ENCODE measurements around the gene MORC4. TPM values are rescaled to one million over a fixed set of nuclear protein-coding genes. Genes with fewer than 3 reads are reported as not detected.

MORC4 gene
- total and polyA plus RNA-seq, 2 donors from 2014 or later = 8.2 to 12.6 TPM

DNA sequence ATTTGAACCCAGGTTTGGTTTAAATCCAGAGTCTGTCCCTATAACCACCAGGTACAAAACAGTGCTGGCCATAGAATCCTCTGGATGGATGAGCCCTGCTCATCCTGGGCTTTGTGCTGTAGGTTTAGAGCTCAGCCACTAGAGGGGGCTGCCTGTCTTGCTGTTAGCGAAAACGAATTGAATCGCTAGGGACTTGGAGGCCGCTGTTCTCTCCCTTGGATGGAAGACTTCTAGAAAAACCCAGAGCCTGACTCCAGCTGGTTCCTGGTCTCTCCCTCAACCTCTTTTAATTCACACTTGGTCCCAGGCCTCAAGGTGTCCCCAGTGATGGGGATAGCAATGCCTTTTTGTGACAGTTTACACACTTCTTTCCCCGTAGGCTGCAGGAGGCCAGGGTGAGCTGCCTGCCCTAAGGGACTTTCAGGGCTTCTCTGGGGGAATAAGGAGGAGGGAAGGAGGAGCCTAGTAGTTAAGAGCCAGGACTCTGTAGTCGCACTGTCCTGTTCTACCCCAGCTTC, 105.6 kb downstream of the MORC4 start:
- intact Hi-C loops (cut with DNase I) = no loop called here
- Histone ChIP-seq H3K4me3 (ENCODE audit: low read length in 3 of 3) (no peak overlapping the region), H3K4me1 (ENCODE audit: control insufficient read depth in 2 of 3, insufficient read depth in 2 of 3, low read depth in 1 of 3, low read length in 3 of 3) (no peaks in the 10 kb centered on the region), H3K9me3 (ENCODE audit: control insufficient read depth in 2 of 3, insufficient read depth in 1 of 3, low read length in 3 of 3) (no peaks in the 10 kb centered on the region), H3K27me3 (ENCODE audit: control insufficient read depth, insufficient read depth, low read length) (peaks cover 4% of the 10 kb centered on the region), H3K27ac (ENCODE audit: low read depth in 2 of 2, low read length in 2 of 2) (no peak overlapping the region), H3K9ac (ENCODE audit: low read length in 3 of 3) (no peak overlapping the region), H3K36me3 (ENCODE audit: control insufficient read depth in 2 of 3, insufficient read depth in 3 of 3, low read length in 3 of 3) (no peaks in the 10 kb centered on the region)
- DNase-seq (peak in 4 of 5 donors; percentile 56 to 74 (median 68)), FAIRE-seq (peak; percentile 83)
- TF ChIP-seq, protein P1, sequence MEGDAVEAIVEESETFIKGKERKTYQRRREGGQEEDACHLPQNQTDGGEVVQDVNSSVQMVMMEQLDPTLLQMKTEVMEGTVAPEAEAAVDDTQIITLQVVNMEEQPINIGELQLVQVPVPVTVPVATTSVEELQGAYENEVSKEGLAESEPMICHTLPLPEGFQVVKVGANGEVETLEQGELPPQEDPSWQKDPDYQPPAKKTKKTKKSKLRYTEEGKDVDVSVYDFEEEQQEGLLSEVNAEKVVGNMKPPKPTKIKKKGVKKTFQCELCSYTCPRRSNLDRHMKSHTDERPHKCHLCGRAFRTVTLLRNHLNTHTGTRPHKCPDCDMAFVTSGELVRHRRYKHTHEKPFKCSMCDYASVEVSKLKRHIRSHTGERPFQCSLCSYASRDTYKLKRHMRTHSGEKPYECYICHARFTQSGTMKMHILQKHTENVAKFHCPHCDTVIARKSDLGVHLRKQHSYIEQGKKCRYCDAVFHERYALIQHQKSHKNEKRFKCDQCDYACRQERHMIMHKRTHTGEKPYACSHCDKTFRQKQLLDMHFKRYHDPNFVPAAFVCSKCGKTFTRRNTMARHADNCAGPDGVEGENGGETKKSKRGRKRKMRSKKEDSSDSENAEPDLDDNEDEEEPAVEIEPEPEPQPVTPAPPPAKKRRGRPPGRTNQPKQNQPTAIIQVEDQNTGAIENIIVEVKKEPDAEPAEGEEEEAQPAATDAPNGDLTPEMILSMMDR (IDR thresholded peaks at IDR 0.05; ENCODE audit: borderline replicate concordance, extremely low read depth, insufficient read depth) = peak; percentile 65

DNA sequence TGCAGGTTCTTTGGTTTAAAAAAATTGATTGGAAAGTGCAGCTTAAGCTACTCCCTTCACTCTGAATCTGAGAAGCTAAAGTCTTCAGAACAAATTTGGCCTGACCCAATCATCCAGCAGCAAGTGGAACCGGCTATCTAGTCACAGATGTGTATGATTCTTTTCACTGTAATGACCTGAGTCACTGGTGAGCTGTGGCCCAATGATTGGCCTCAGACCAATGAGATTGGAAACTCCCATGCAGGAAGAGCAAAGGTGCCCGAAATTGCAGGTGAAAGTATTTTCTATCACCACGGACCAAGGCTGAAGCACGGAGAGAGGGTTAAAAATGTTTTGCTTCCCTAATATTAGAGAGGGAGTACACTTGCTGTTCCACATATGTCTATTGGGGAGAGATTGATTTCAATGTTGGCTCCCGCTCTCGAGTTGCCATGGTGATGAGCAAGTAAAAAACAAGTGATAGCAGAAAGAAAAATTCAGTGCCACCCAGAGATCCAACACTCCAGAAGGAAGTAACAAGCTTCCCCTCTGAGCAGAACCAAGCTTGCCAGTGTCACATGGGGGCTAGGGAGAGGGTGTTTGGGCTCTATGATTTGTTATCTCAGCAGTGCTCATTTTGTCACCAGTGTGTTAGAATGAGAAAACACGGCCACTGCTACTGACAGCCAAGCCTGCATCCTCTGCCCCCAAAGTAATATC, 108.1 kb downstream of the MORC4 start:
- Histone ChIP-seq H3K9me3 (ENCODE audit: control insufficient read depth in 2 of 3, insufficient read depth in 1 of 3, low read length in 3 of 3) (no peaks in the 10 kb centered on the region), H3K27ac (ENCODE audit: low read depth in 2 of 2, low read length in 2 of 2) (no peak overlapping the region), H3K4me1 (ENCODE audit: control insufficient read depth in 2 of 3, insufficient read depth in 2 of 3, low read depth in 1 of 3, low read length in 3 of 3) (no peaks in the 10 kb centered on the region), H3K27me3 (ENCODE audit: control insufficient read depth, insufficient read depth, low read length) (peaks cover 4% of the 10 kb centered on the region), H3K4me3 (ENCODE audit: low read length in 3 of 3) (no peak overlapping the region), H3K9ac (ENCODE audit: low read length in 3 of 3) (no peak overlapping the region), H3K36me3 (ENCODE audit: control insufficient read depth in 2 of 3, insufficient read depth in 3 of 3, low read length in 3 of 3) (no peaks in the 10 kb centered on the region)
- FAIRE-seq = no peak
- TF ChIP-seq, protein P1 (IDR thresholded peaks at IDR 0.05; ENCODE audit: borderline replicate concordance, extremely low read depth, insufficient read depth) = no peak
- intact Hi-C loops (cut with DNase I) = no loop called here
- DNase-seq = peak in 1 of 5 donors; percentile 24

Other genes starting within 250 kb of the MORC4 start
- 9.7 TPM for gene TBC1D8B, start 197.5 kb downstream of the MORC4 start, total RNA-seq
- 3.5 TPM for gene TBC1D8B, start 197.5 kb downstream of the MORC4 start, polyA plus RNA-seq (ENCODE audit: insufficient read depth, low read depth, low replicate concordance)
- 0.50 TPM for gene RIPPLY1, start 96.9 kb downstream of the MORC4 start, total RNA-seq
- 6.9 TPM for gene RIPPLY1, start 96.9 kb downstream of the MORC4 start, polyA plus RNA-seq (ENCODE audit: insufficient read depth, low read depth, low replicate concordance)
- 140 TPM for gene CLDN2, start 79.8 kb downstream of the MORC4 start, total RNA-seq
- 74.1 TPM for gene CLDN2, start 79.8 kb downstream of the MORC4 start, polyA plus RNA-seq (ENCODE audit: insufficient read depth, low read depth, low replicate concordance)
- gene RBM41, start 118.6 kb upstream of the MORC4 start, total RNA-seq = 20.9 TPM
- gene RBM41, start 118.6 kb upstream of the MORC4 start, polyA plus RNA-seq (ENCODE audit: insufficient read depth, low read depth, low replicate concordance) = 3.5 TPM
- 9.2 TPM for gene NUP62CL, start 206.2 kb upstream of the MORC4 start, total RNA-seq
- gene NUP62CL, start 206.2 kb upstream of the MORC4 start, polyA plus RNA-seq (ENCODE audit: insufficient read depth, low read depth, low replicate concordance) = 9.8 TPM
- gene DNAAF6, start 206.4 kb upstream of the MORC4 start, total RNA-seq = not detected
- not detected for gene DNAAF6, start 206.4 kb upstream of the MORC4 start, polyA plus RNA-seq (ENCODE audit: insufficient read depth, low read depth, low replicate concordance)